ENCODE measurements around the gene IL16. TPM values are rescaled to one million over a fixed set of nuclear protein-coding genes. Genes with fewer than 3 reads are reported as not detected.

The IL16 gene
- total RNA-seq, 1 donor from 2014 or later = 107 TPM

DNA sequence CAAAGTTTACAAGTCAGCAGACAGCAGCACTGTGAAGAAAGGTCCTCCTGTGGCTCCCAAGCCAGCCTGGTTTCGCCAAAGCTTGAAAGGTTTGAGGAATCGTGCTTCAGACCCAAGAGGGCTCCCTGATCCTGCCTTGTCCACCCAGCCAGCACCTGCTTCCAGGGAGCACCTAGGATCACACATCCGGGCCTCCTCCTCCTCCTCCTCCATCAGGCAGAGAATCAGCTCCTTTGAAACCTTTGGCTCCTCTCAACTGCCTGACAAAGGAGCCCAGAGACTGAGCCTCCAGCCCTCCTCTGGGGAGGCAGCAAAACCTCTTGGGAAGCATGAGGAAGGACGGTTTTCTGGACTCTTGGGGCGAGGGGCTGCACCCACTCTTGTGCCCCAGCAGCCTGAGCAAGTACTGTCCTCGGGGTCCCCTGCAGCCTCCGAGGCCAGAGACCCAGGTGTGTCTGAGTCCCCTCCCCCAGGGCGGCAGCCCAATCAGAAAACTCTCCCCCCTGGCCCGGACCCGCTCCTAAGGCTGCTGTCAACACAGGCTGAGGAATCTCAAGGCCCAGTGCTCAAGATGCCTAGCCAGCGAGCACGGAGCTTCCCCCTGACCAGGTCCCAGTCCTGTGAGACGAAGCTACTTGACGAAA lies 103.1 kb downstream of the IL16 start:
- Mint-ChIP-seq H3K4me1 (ENCODE audit: low read depth) (peaks cover 99% of the 10 kb centered on the region), H3K27ac (peak overlapping the region; percentile 87), H3K4me3 (peak overlapping the region; percentile 97), H3K9me3 (no peaks in the 10 kb centered on the region), H3K36me3 (ENCODE audit: low read depth) (peaks cover 74% of the 10 kb centered on the region), H3K27me3 (ENCODE audit: insufficient read depth) (no peaks in the 10 kb centered on the region)
- DNase-seq (ENCODE audit: low spot score) = no peak
- intact Hi-C loops (cut with micrococcal nuclease) = loop anchor here (10.0 kb wide), 1 partner anchor 1245 kb away; the partner anchor contains the start of gene RPS17

- no peak for DNase-seq (ENCODE audit: low spot score)
- peak overlapping the region; percentile 87 for H3K27ac Mint-ChIP-seq
- peaks cover 84% of the 10 kb centered on the region for H3K36me3 Mint-ChIP-seq (ENCODE audit: low read depth)
- peak overlapping the region; percentile 97 for H3K4me3 Mint-ChIP-seq
- H3K4me1 Mint-ChIP-seq (ENCODE audit: low read depth) = peaks cover 96% of the 10 kb centered on the region
- intact Hi-C loops (cut with micrococcal nuclease) = no loop called here
- no peaks in the 10 kb centered on the region for H3K9me3 Mint-ChIP-seq
- no peaks in the 10 kb centered on the region for H3K27me3 Mint-ChIP-seq (ENCODE audit: insufficient read depth)
Measured at GRCh38 chr15:81301385-81301784, 104.7 kb downstream of the IL16 start.

- H3K36me3 Mint-ChIP-seq (ENCODE audit: low read depth) = peaks cover 83% of the 10 kb centered on the region
- peak; percentile 50 for DNase-seq (ENCODE audit: low spot score)
- intact Hi-C loops (cut with micrococcal nuclease) = loop anchor here (1.0 kb wide), 3 partner anchors 8 to 27 kb away; partner anchors contain the start of gene STARD5
- H3K9me3 Mint-ChIP-seq = no peaks in the 10 kb centered on the region
- peak overlapping the region; percentile 97 for H3K4me3 Mint-ChIP-seq
- peak overlapping the region; percentile 87 for H3K27ac Mint-ChIP-seq
- H3K4me1 Mint-ChIP-seq (ENCODE audit: low read depth) = peaks cover 96% of the 10 kb centered on the region
- no peaks in the 10 kb centered on the region for H3K27me3 Mint-ChIP-seq (ENCODE audit: insufficient read depth)
Measured at GRCh38 chr15:81301815-81302399, 105.2 kb downstream of the IL16 start.

DNA sequence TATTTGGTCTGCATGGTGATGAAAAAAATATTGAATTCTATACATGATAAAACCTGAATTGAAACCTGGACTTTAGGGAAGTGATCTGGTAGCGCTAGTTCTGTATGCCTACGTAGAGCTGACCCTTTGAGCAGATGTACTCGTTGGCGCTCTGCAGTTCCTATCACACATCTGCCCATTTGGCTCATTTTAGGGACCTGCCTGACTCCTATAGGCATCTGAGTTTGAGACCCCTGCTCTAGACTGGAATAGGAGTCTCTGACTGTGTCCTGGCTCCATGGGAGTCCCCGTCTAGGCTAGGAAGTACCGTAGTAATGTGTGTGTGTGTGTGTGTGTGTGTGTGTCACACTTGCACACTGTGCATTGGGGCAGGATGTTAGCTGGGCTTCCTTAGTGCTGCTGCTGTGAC lies 106.0 kb downstream of the IL16 start:
- Mint-ChIP-seq H3K4me3 (peak overlapping the region; percentile 97), H3K9me3 (no peaks in the 10 kb centered on the region), H3K27ac (peak overlapping the region; percentile 87), H3K4me1 (ENCODE audit: low read depth) (peaks cover 97% of the 10 kb centered on the region), H3K27me3 (ENCODE audit: insufficient read depth) (no peaks in the 10 kb centered on the region), H3K36me3 (ENCODE audit: low read depth) (peaks cover 85% of the 10 kb centered on the region)
- no peak for DNase-seq (ENCODE audit: low spot score)
- intact Hi-C loops (cut with micrococcal nuclease) = loop anchor here (1.0 kb wide), 3 partner anchors 8 to 27 kb away; partner anchors contain the start of gene STARD5

- H3K4me1 Mint-ChIP-seq (ENCODE audit: low read depth) = peaks cover 88% of the 10 kb centered on the region
- H3K27ac Mint-ChIP-seq = peak overlapping the region; percentile 87
- peaks cover 87% of the 10 kb centered on the region for H3K36me3 Mint-ChIP-seq (ENCODE audit: low read depth)
- H3K9me3 Mint-ChIP-seq = no peaks in the 10 kb centered on the region
- intact Hi-C loops (cut with micrococcal nuclease) = no loop called here
- DNase-seq (ENCODE audit: low spot score) = no peak
- H3K4me3 Mint-ChIP-seq = peak overlapping the region; percentile 97
- H3K27me3 Mint-ChIP-seq (ENCODE audit: insufficient read depth) = no peaks in the 10 kb centered on the region
Measured at GRCh38 chr15:81303244-81304225, 106.9 kb downstream of the IL16 start.

DNA sequence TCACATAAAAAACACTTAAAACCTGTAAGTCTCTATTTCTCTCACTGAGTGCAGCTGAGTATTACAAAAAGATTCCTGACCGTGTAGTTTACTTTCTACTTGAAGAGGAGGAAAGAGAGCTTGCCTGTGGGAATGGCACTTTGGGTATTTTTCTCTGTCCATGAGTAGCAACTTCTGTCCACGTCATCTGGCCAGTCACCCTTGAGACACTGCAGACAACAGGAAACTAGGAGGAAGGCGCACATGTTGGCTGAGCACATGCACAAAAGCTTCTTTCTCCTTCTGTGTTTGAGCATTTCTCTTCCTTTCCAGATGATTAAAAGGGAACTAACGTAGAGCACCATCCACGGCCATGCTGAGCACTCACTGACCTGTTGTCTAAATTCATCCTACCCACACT lies 107.5 kb downstream of the IL16 start:
- peak overlapping the region; percentile 97 for H3K4me3 Mint-ChIP-seq
- no peak for DNase-seq (ENCODE audit: low spot score)
- H3K4me1 Mint-ChIP-seq (ENCODE audit: low read depth) = peaks cover 86% of the 10 kb centered on the region
- H3K27ac Mint-ChIP-seq = peak overlapping the region; percentile 87
- H3K9me3 Mint-ChIP-seq = no peaks in the 10 kb centered on the region
- H3K27me3 Mint-ChIP-seq (ENCODE audit: insufficient read depth) = no peaks in the 10 kb centered on the region
- peaks cover 86% of the 10 kb centered on the region for H3K36me3 Mint-ChIP-seq (ENCODE audit: low read depth)
- intact Hi-C loops (cut with micrococcal nuclease) = no loop called here

DNA sequence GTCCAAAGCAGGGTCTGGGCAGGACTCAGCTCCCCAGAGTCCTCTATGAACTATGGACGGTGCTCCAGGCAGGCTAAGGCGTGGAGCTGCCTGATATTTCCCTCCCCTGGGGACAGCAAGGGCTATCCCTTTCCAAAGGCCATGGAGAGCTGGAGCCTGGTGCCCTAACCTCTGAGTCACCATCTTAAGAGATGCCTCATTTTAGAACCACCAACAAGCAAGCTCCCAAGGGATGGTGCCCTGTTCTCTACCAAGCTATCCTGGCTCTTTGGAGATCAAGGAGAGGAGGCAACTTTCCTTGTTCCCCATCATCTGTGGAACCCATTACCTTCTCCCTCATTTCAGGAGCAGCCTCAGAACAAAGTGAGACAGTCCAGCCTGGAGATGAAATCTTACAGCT lies 111.6 kb downstream of the IL16 start:
- Mint-ChIP-seq H3K36me3 (ENCODE audit: low read depth) (peaks cover 82% of the 10 kb centered on the region), H3K27ac (no peak overlapping the region), H3K9me3 (no peaks in the 10 kb centered on the region), H3K4me3 (no peak overlapping the region), H3K27me3 (ENCODE audit: insufficient read depth) (no peaks in the 10 kb centered on the region), H3K4me1 (ENCODE audit: low read depth) (peaks cover 85% of the 10 kb centered on the region)
- DNase-seq (ENCODE audit: low spot score) = no peak
- intact Hi-C loops (cut with micrococcal nuclease) = no loop called here

GRCh38 chr15:81309647-81310450 lies 113.2 kb downstream of the IL16 start:
- peaks cover 70% of the 10 kb centered on the region for H3K36me3 Mint-ChIP-seq (ENCODE audit: low read depth)
- intact Hi-C loops (cut with micrococcal nuclease) = no loop called here
- H3K9me3 Mint-ChIP-seq = no peaks in the 10 kb centered on the region
- no peaks in the 10 kb centered on the region for H3K27me3 Mint-ChIP-seq (ENCODE audit: insufficient read depth)
- no peak overlapping the region for H3K4me3 Mint-ChIP-seq
- peak overlapping the region; percentile 36 for H3K27ac Mint-ChIP-seq
- no peak for DNase-seq (ENCODE audit: low spot score)
- H3K4me1 Mint-ChIP-seq (ENCODE audit: low read depth) = peaks cover 70% of the 10 kb centered on the region

- Mint-ChIP-seq H3K27me3 (ENCODE audit: insufficient read depth) (no peaks in the 10 kb centered on the region), H3K4me1 (ENCODE audit: low read depth) (peaks cover 73% of the 10 kb centered on the region), H3K36me3 (ENCODE audit: low read depth) (peaks cover 71% of the 10 kb centered on the region), H3K27ac (no peak overlapping the region), H3K9me3 (no peaks in the 10 kb centered on the region), H3K4me3 (no peak overlapping the region)
- no peak for DNase-seq (ENCODE audit: low spot score)
- intact Hi-C loops (cut with micrococcal nuclease) = no loop called here
Measured at GRCh38 chr15:81310480-81310879, 113.8 kb downstream of the IL16 start.

DNA sequence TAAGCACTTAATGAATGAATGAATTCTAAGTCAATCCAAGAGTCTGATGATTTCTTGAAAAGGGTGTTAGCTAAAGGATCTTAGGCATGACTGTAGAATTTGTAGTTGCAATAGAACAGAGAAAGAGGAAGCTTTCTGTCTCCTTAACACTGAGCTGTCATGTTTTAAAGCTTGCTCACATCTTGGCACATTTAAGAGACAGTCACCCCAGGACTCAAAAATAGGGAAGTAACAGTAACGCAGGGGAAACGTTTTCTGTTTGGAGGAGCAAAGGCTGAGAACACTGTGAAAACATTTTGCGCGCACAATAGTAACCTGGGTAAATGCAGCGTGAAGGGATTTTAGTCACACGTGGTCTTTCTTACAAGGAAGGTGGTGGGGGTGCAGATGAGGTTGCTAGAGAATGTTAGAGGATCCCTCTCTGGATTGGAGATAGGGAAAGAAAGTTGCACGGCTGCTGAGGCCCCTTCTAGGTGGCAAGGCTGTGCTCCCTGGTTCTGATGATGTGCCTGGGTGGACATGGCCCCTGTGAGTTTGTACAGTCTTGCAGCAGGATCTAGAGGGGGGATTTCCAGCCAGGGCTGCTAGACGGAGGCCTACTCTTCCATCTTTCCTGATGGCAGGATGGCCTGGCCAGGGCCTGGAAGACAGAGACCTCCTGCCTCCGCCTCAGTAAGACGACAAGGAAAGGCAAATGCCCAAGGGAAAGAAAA lies 115.2 kb downstream of the IL16 start:
- intact Hi-C loops (cut with micrococcal nuclease) = no loop called here
- Mint-ChIP-seq H3K4me1 (ENCODE audit: low read depth) (peaks cover 69% of the 10 kb centered on the region), H3K9me3 (no peaks in the 10 kb centered on the region), H3K27ac (peak overlapping the region; percentile 18), H3K4me3 (no peak overlapping the region), H3K27me3 (ENCODE audit: insufficient read depth) (no peaks in the 10 kb centered on the region), H3K36me3 (ENCODE audit: low read depth) (peaks cover 67% of the 10 kb centered on the region)
- DNase-seq (ENCODE audit: low spot score) = no peak

DNA sequence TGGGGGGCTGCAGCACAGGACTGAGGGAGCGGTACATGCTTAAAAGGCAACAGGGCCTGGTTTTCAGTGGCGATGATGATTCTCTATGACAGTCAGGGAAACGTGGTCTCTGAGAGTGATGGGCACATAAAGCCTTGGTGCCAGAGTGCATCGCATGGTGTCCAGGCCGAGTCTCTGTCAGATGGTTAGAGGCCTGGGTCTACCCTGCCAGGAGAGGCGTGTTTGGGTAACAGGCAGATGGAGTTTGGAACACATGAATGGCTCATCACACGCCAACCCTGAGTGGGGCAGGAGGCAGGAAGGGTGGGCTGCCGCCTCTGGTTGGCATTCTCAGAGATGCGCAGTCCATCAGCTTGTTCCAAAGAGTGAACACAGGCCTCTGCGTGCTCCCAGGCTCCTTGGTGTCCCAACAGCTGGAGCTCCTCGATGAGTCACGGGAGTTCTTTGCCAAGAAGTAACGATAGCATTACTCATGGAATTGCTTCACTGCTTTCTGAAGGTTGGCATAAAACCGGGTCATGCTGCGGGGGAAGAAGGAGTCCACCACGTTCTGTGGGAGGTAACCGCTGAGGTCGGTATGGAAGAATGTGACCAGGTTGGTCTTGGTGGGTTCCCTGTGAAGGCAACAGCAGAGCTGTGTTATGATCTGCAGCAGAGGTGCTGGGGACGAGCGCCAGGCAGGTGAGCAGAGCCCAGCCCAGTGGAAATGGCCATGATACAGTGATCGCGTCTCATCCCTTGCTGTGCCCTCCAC lies 116.3 kb downstream of the IL16 start:
- no peak overlapping the region for H3K27ac Mint-ChIP-seq
- no peaks in the 10 kb centered on the region for H3K27me3 Mint-ChIP-seq (ENCODE audit: insufficient read depth)
- DNase-seq (ENCODE audit: low spot score) = no peak
- intact Hi-C loops (cut with micrococcal nuclease) = no loop called here
- no peak overlapping the region for H3K4me3 Mint-ChIP-seq
- H3K9me3 Mint-ChIP-seq = no peaks in the 10 kb centered on the region
- H3K36me3 Mint-ChIP-seq (ENCODE audit: low read depth) = peaks cover 59% of the 10 kb centered on the region
- H3K4me1 Mint-ChIP-seq (ENCODE audit: low read depth) = peaks cover 62% of the 10 kb centered on the region
